Measurements from ENCODE around the gene NHERF2. TPM values are rescaled to one million over a fixed set of nuclear protein-coding genes. Genes with fewer than 3 reads are reported as not detected.

NHERF2 gene
- total and polyA plus RNA-seq, 2 of the 4 experiments (the other 2 are of a cell fraction): 18.6 to 77.8 TPM

DNA sequence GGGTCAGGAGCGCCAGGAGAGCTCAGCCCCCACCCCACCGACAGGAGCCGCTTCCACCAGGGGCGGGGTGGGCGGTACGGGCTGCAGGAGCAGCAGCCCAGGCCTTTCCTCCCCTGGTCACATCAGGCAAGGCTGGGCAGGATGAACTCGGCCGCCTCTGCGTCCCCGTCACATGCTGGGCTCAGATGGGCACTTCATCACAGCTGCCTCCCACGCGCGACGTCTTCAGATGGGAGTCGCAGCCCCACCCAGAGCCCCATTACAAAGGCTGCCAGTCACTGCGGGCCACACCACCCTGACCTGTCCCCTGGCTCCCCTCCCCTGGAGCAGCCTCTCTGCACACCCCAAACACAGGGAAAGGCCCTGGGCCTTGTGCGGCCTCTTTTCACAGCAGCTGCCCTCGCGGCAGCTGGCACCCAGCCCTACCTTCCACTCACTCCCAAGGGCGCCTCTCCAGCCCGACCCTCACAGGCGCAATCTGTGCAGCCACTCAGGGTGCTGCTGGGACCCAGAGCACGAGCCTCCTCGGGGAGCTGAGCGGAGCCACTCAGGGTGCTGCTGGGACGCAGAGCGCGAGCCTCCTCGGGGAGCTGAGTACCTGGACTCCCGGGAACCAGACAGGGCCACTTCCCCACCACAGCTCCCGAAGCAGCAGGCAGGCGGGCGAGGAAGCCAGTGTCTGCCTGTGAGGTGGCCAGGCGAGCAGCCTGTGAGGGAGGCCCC lies 21.7 kb upstream of the NHERF2 start:
- Histone ChIP-seq H3K27ac (ENCODE audit: insufficient read depth, low read length) (no peak overlapping the region), H3K4me3 (ENCODE audit: insufficient read depth, low read depth, low read length) (no peak overlapping the region), H2BK20ac (ENCODE audit: low read depth, low read length) (no peak overlapping the region), H4K5ac (ENCODE audit: low read depth, low read length) (no peak overlapping the region), H3K9ac (ENCODE audit: low read depth, low read length) (no peak overlapping the region), H4K91ac (ENCODE audit: insufficient read depth, low read depth, low read length) (no peak overlapping the region), H4K20me1 (ENCODE audit: insufficient read depth, low read length) (peaks cover 79% of the 10 kb centered on the region), H3K27me3 (ENCODE audit: control insufficient read depth, insufficient read depth, low read length) (no peaks in the 10 kb centered on the region), H3K18ac (ENCODE audit: low read depth, low read length) (no peak overlapping the region), H3K4me2 (ENCODE audit: low read depth, low read length) (no peak overlapping the region), H3K14ac (replicated peaks; ENCODE audit: low read depth, low read length) (no peak overlapping the region), H3K56ac (ENCODE audit: extremely low read depth, insufficient read depth, low read length) (no peak overlapping the region), H2BK5ac (ENCODE audit: low read depth, low read length, poor library complexity, severe bottlenecking) (no peak overlapping the region), H3K36me3 (ENCODE audit: control insufficient read depth, insufficient read depth, low read length) (peaks cover 41% of the 10 kb centered on the region), H3K4ac (ENCODE audit: low read depth, low read length) (no peak overlapping the region; the same call in 1 of the 2 replicates), H2BK15ac (ENCODE audit: low read depth, low read length) (no peak overlapping the region), H3K79me1 (ENCODE audit: low read depth in 1 of 2, low read length in 2 of 2) (peaks cover 12 to 86% of the 10 kb centered on the region in 2 experiments; a peak in 3 of 4 replicates), H3K23ac (ENCODE audit: low read depth, low read length) (no peak overlapping the region), H2AK5ac (ENCODE audit: low read depth, low read length) (no peak overlapping the region), H4K8ac (ENCODE audit: low read depth in 2 of 2, low read length in 2 of 2) (no peak overlapping the region), H3K9me1 (ENCODE audit: insufficient read depth, low read length) (peaks cover 8% of the 10 kb centered on the region; the same call in 1 of the 2 replicates), H2AFZ (replicated peaks; ENCODE audit: low read length, poor library complexity) (peak overlapping the region; percentile 15), H3K9me3 (ENCODE audit: control insufficient read depth, insufficient read depth, low read length) (no peaks in the 10 kb centered on the region), H2AK9ac (replicated peaks; ENCODE audit: low read depth, low read length, poor library complexity) (peak overlapping the region; percentile 68), H2BK120ac (ENCODE audit: low read depth, low read length) (no peak overlapping the region), H3K4me1 (ENCODE audit: control insufficient read depth, insufficient read depth, low read length) (peaks cover 21% of the 10 kb centered on the region)
- POLR2A ChIA-PET (ENCODE audit: unreplicated experiment): no interaction called here
- dilution Hi-C loops (cut with HindIII; ENCODE audit: low sequenced_read_pairs, unreplicated experiment): no loop called here
- ATAC-seq (ENCODE audit: low read depth) (no peak), DNase-seq (no peak)
- no TSS peak for BruUV-seq (replicated peaks)
- CTCF ChIA-PET: interaction anchor here (1.3 to 1.7 kb wide), 2 partner anchors 9 to 23 kb away, joined by 5 to 8 read pairs; no protein-coding TSS in a partner anchor
- in situ Hi-C loops (cut with MboI; ENCODE audit: low sequenced_read_pairs): no loop called here
- WGBS, 2 experiments (ENCODE audit: extremely low coverage in 2 of 2, insufficient read length in 1 of 2): 93% methylated on average over 15 of the region's 34 CpGs; no CpG with 5 or more reads in 1 of the 2 experiments
- intact Hi-C loops (cut with micrococcal nuclease): loop anchor here (5.0 kb wide), 1 partner anchor 137 kb away; no protein-coding TSS in a partner anchor
- TF ChIP-seq RAD21 (IDR thresholded peaks at IDR 0.05; ENCODE audit: low read length) (no peak), NFE2L2 (IDR thresholded peaks at IDR 0.05; ENCODE audit: low read depth, low read length) (no peak), RFX5 (IDR thresholded peaks at IDR 0.05; ENCODE audit: low read depth, low read length) (no peak), SMC3 (IDR thresholded peaks at IDR 0.05; ENCODE audit: low read depth, low read length) (no peak), POLR2A (IDR thresholded peaks at IDR 0.05; ENCODE audit: low read depth, low read length) (no peak), CEBPB (IDR thresholded peaks at IDR 0.05; ENCODE audit: low read depth, low read length) (no peak), MXI1 (IDR thresholded peaks at IDR 0.05; ENCODE audit: borderline replicate concordance, low read depth, low read length) (no peak), CHD1 (IDR thresholded peaks at IDR 0.05; ENCODE audit: low read depth, low read length) (no peak), BHLHE40 (IDR thresholded peaks at IDR 0.05; ENCODE audit: low read depth, low read length) (no peak), MAZ (IDR thresholded peaks at IDR 0.05; ENCODE audit: borderline replicate concordance, low read depth, low read length) (no peak), RCOR1 (IDR thresholded peaks at IDR 0.05; ENCODE audit: insufficient replicate concordance, low read length) (no peak), MAFK (IDR thresholded peaks at IDR 0.05; ENCODE audit: low read depth, low read length) (no peak)
- TF ChIP-seq, protein P1, sequence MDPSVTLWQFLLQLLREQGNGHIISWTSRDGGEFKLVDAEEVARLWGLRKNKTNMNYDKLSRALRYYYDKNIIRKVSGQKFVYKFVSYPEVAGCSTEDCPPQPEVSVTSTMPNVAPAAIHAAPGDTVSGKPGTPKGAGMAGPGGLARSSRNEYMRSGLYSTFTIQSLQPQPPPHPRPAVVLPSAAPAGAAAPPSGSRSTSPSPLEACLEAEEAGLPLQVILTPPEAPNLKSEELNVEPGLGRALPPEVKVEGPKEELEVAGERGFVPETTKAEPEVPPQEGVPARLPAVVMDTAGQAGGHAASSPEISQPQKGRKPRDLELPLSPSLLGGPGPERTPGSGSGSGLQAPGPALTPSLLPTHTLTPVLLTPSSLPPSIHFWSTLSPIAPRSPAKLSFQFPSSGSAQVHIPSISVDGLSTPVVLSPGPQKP (IDR thresholded peaks at IDR 0.05; ENCODE audit: borderline replicate concordance, low read depth, low read length): no peak
- TF ChIP-seq, protein P2, sequence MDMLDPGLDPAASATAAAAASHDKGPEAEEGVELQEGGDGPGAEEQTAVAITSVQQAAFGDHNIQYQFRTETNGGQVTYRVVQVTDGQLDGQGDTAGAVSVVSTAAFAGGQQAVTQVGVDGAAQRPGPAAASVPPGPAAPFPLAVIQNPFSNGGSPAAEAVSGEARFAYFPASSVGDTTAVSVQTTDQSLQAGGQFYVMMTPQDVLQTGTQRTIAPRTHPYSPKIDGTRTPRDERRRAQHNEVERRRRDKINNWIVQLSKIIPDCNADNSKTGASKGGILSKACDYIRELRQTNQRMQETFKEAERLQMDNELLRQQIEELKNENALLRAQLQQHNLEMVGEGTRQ (IDR thresholded peaks at IDR 0.05; ENCODE audit: low read depth, low read length): no peak
- TF ChIP-seq, protein P3, sequence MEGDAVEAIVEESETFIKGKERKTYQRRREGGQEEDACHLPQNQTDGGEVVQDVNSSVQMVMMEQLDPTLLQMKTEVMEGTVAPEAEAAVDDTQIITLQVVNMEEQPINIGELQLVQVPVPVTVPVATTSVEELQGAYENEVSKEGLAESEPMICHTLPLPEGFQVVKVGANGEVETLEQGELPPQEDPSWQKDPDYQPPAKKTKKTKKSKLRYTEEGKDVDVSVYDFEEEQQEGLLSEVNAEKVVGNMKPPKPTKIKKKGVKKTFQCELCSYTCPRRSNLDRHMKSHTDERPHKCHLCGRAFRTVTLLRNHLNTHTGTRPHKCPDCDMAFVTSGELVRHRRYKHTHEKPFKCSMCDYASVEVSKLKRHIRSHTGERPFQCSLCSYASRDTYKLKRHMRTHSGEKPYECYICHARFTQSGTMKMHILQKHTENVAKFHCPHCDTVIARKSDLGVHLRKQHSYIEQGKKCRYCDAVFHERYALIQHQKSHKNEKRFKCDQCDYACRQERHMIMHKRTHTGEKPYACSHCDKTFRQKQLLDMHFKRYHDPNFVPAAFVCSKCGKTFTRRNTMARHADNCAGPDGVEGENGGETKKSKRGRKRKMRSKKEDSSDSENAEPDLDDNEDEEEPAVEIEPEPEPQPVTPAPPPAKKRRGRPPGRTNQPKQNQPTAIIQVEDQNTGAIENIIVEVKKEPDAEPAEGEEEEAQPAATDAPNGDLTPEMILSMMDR (conservative IDR thresholded peaks at IDR 0.05; ENCODE audit: low read depth, low read length): no peak
